HG03571 (cell line): ENCODE results near the gene ILDR2.

ENCODE experiments used
- ATAC-seq: cut with Tn5 transposase; IDR thresholded peaks from one replicate; pipeline ENCODE4 v1.9.1; 2021; ENCODE audit not compliant: unreplicated experiment

Gene ILDR2

GRCh38 chr1:166975361-166976129 lies at the start of gene ILDR2:
Gene ILDR2 (minus strand): TSS chr1:166975540. CDS start chr1:166975268, 272 bp downstream.
- peak; percentile 82 for ATAC-seq

GRCh38 chr1:167022384-167022783 lies 47.0 kb upstream of the ILDR2 start:
- ATAC-seq: peak; percentile 66

- ATAC-seq: no peak
Measured at GRCh38 chr1:167016100-167016750, 40.9 kb upstream of the ILDR2 start.

- no peak for ATAC-seq
Measured at GRCh38 chr1:167013108-167013929, 38.0 kb upstream of the ILDR2 start.

GRCh38 chr1:167012570-167012969 lies 37.2 kb upstream of the ILDR2 start:
- ATAC-seq: no peak

- no peak for ATAC-seq
Measured at GRCh38 chr1:167011560-167012191, 36.3 kb upstream of the ILDR2 start.

GRCh38 chr1:167003711-167004110 lies 28.4 kb upstream of the ILDR2 start:
- no peak for ATAC-seq

- ATAC-seq: no peak
Measured at GRCh38 chr1:167002354-167002753, 27.0 kb upstream of the ILDR2 start.

- ATAC-seq: no peak
Measured at GRCh38 chr1:167000546-167000945, 25.2 kb upstream of the ILDR2 start.

- no peak for ATAC-seq
Measured at GRCh38 chr1:166999500-167000055, 24.2 kb upstream of the ILDR2 start.

- no peak for ATAC-seq
Measured at GRCh38 chr1:166999075-166999474, 23.7 kb upstream of the ILDR2 start.

GRCh38 chr1:166988974-166989515 lies 13.7 kb upstream of the ILDR2 start, which contains the start of gene MAEL:
Gene MAEL (plus strand): TSS chr1:166989280. CDS start chr1:166989353, 73 bp downstream.
- ATAC-seq: no peak

- no peak for ATAC-seq
Measured at GRCh38 chr1:166981589-166981988, 6.2 kb upstream of the ILDR2 start.

- ATAC-seq: no peak
Measured at GRCh38 chr1:166980818-166981217, 5.5 kb upstream of the ILDR2 start.

GRCh38 chr1:166980383-166980782 lies 5.0 kb upstream of the ILDR2 start:
- no peak for ATAC-seq

- no peak for ATAC-seq
Measured at GRCh38 chr1:166978821-166979220, 3.5 kb upstream of the ILDR2 start.

- no peak for ATAC-seq
Measured at GRCh38 chr1:166977951-166978350, 2.6 kb upstream of the ILDR2 start.

GRCh38 chr1:166974647-166975345 lies 544 bp downstream of the ILDR2 start:
- ATAC-seq: no peak

- no peak for ATAC-seq
Measured at GRCh38 chr1:166972826-166973225, 2.5 kb downstream of the ILDR2 start.

- no peak for ATAC-seq
Measured at GRCh38 chr1:166972193-166972592, 3.1 kb downstream of the ILDR2 start.
